SK-N-SH treated with all-trans-retinoic acid at 6 μM for 48 hours (cell line): ENCODE data around the gene MEA1.

Source experiments
- ATAC-seq: fragments of 200-7000 bp; cut with Tn5 transposase; 3 replicates; pipeline ENCODE4 v1.9.1; 2020; ENCODE audit warnings: mild to moderate bottlenecking, moderate library complexity
- ARNTL ChIP-seq: fragments of 450-650 bp; formaldehyde crosslinking; IDR thresholded peaks from 2 replicates; pipeline ENCODE4 v1.5.0; 2020; ENCODE audit warnings: low read depth, mild to moderate bottlenecking, moderate library complexity, borderline replicate concordance
- CREB5 ChIP-seq: fragments of 250-450 bp; sonication (Bioruptor Pico); IDR thresholded peaks from 2 replicates; pipeline ENCODE4 v1.5.1; 2020; ENCODE audit warnings: low read depth, mild to moderate bottlenecking, moderate library complexity
- CSRNP3 ChIP-seq: fragments of 250-450 bp; sonication (Bioruptor Pico); IDR thresholded peaks from 2 replicates; pipeline ENCODE4 v1.5.1; 2021; ENCODE audit warnings: mild to moderate bottlenecking, moderate library complexity
- GLIS3 ChIP-seq: fragments of 250-450 bp; sonication (Bioruptor Pico); IDR thresholded peaks from 2 replicates; pipeline ENCODE4 v1.5.0; 2020; ENCODE audit warnings: mild to moderate bottlenecking, moderate library complexity
- ISL1 ChIP-seq: fragments of 250-450 bp; sonication (Bioruptor Pico); IDR thresholded peaks from 2 replicates; pipeline ENCODE4 v2.1.2; 2022; ENCODE audit warnings: mild to moderate bottlenecking, moderate library complexity
- OSR1 ChIP-seq: fragments of 250-450 bp; sonication (Bioruptor Pico); IDR thresholded peaks from 2 replicates; pipeline ENCODE4 v1.8.0; 2022; ENCODE audit warnings: moderate library complexity, mild to moderate bottlenecking, inconsistent platforms
- PATZ1 ChIP-seq: fragments of 250-450 bp; sonication (Bioruptor Pico); IDR thresholded peaks from 2 replicates; pipeline ENCODE4 v1.8.0; 2020; ENCODE audit warnings: mild to moderate bottlenecking, moderate library complexity, borderline replicate concordance
- PPARA ChIP-seq: fragments of 250-450 bp; sonication (Bioruptor Pico); IDR thresholded peaks from 2 replicates; pipeline ENCODE4 v1.5.0; 2020; ENCODE audit warnings: mild to moderate bottlenecking, borderline replicate concordance
- RARB ChIP-seq: fragments of 250-450 bp; sonication (Bioruptor Pico); IDR thresholded peaks from 2 replicates; pipeline ENCODE4 v1.8.0; 2021; ENCODE audit warnings: mild to moderate bottlenecking, moderate library complexity
- SNAI2 ChIP-seq: fragments of 250-450 bp; sonication (Bioruptor Pico); IDR thresholded peaks from 2 replicates; pipeline ENCODE4 v1.5.0; 2020; ENCODE audit warnings: mild to moderate bottlenecking, moderate library complexity
- TOX ChIP-seq: fragments of 250-450 bp; sonication (Bioruptor Pico); IDR thresholded peaks from 2 replicates; pipeline ENCODE4 v1.8.0; 2021; ENCODE audit warnings: mild to moderate bottlenecking, moderate library complexity, borderline replicate concordance
- ZC3H10 ChIP-seq: fragments of 250-450 bp; sonication (Bioruptor Pico); IDR thresholded peaks from 2 replicates; pipeline ENCODE4 v1.5.1; 2021; ENCODE audit warnings: mild to moderate bottlenecking, moderate library complexity
- ZFP3 ChIP-seq: fragments of 250-450 bp; sonication (Bioruptor Pico); IDR thresholded peaks from 2 replicates; pipeline ENCODE4 v1.5.0; 2020; ENCODE audit warnings: mild to moderate bottlenecking, moderate library complexity
- ZFP30 ChIP-seq: fragments of 450-650 bp; formaldehyde crosslinking; IDR thresholded peaks from 2 replicates; pipeline ENCODE4 v1.5.0; 2022; ENCODE audit warnings: mild to moderate bottlenecking, moderate library complexity
- ZNF565 ChIP-seq: fragments of 450-650 bp; formaldehyde crosslinking; conservative IDR thresholded peaks from 2 replicates; pipeline ENCODE4 v1.5.0; 2020; ENCODE audit warnings: low read depth, mild to moderate bottlenecking, moderate library complexity
- ZNF70 ChIP-seq: fragments of 450-650 bp; formaldehyde crosslinking; IDR thresholded peaks from 2 replicates; pipeline ENCODE4 v1.5.0; 2020; ENCODE audit warnings: mild to moderate bottlenecking, moderate library complexity
- ZNF8 ChIP-seq: fragments of 450-650 bp; formaldehyde crosslinking; IDR thresholded peaks from 2 replicates; pipeline ENCODE4 v1.5.0; 2020; ENCODE audit warnings: mild to moderate bottlenecking, moderate library complexity

MEA1 gene

GRCh38 chr6:42963179-42963854 is 50.4 kb downstream of the MEA1 start:
- TF ChIP-seq ISL1 (CRISPR knock-in tag) (no peak), RARB (CRISPR knock-in tag) (no peak), ZNF565 (no peak), ZNF8 (CRISPR knock-in tag) (no peak), ZNF70 (CRISPR knock-in tag) (no peak), CREB5 (CRISPR knock-in tag) (no peak), SNAI2 (CRISPR knock-in tag) (no peak), PPARA (CRISPR knock-in tag) (no peak), ZFP30 (no peak), ARNTL (CRISPR knock-in tag) (no peak), ZC3H10 (CRISPR knock-in tag) (no peak)
- peak; percentile 14 for ATAC-seq

GRCh38 chr6:42962502-42963178 is 51.1 kb downstream of the MEA1 start:
- TF ChIP-seq GLIS3, result no peak
- no peak for TF ChIP-seq CREB5 (CRISPR knock-in tag)
- no peak for TF ChIP-seq RARB (CRISPR knock-in tag)
- TF ChIP-seq CSRNP3 (CRISPR knock-in tag), result no peak
- TF ChIP-seq SNAI2 (CRISPR knock-in tag), result no peak
- no peak for ATAC-seq

GRCh38 chr6:42962096-42962495 is 51.6 kb downstream of the MEA1 start:
- TF ChIP-seq ZNF565 (no peak), OSR1 (CRISPR knock-in tag) (no peak), TOX (CRISPR knock-in tag) (no peak), ZNF70 (CRISPR knock-in tag) (no peak), ZFP3 (CRISPR knock-in tag) (no peak), PATZ1 (no peak)
- no peak for ATAC-seq
